Measurements from ENCODE around the gene ERO1A. TPM values are rescaled to one million over a fixed set of nuclear protein-coding genes. Genes with fewer than 3 reads are reported as not detected.

The ERO1A gene
- total and polyA plus RNA-seq, 9 of the 15 experiments (the other 6 are each of a cell fraction or from before 2014, with no cell fraction given), result 11.0 to 46.2 (median 27.6) TPM

DNA sequence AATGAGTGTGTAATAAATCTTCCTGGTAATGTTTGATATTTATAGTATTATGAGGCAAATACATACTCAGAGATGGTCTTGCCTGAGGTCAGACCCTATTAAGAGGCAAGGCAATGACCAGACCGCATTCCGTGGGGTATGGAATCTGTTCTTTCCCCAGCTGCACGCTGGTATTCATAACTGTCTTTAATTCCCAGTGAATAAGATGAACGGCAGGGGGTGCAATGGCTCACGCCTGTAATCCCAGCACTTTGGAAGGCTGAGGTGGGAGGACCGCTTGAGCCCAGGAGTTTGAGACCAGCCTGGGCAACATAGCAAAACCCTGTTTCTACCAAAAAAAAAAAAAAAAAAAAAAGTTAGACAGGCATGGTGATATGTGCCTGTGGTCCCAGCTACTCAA is 44.6 kb downstream of the ERO1A start:
- in situ Hi-C loops (cut with MboI), result no loop called here
- Histone ChIP-seq H3K4me3 (no peak overlapping the region), H3K4me1 (replicated peaks in 1 of 2; ENCODE audit: control insufficient read depth in 2 of 2, insufficient read depth in 2 of 2, low read length in 2 of 2) (no peaks in the 10 kb centered on the region), H3K27me3 (ENCODE audit: control insufficient read depth in 2 of 2, insufficient read depth in 2 of 2, low read length in 2 of 2) (no peaks in the 10 kb centered on the region), H2AFZ (ENCODE audit: low read depth, low read length) (no peak overlapping the region), H3K79me2 (ENCODE audit: control insufficient read depth, insufficient read depth, low read length) (no peaks in the 10 kb centered on the region), H3K4me2 (ENCODE audit: insufficient read depth, low read length) (no peak overlapping the region), H3K36me3 (ENCODE audit: control insufficient read depth, insufficient read depth, low read length) (peaks cover 27% of the 10 kb centered on the region; the same call in 2 of the 3 replicates), H3K9me1 (ENCODE audit: control insufficient read depth, insufficient read depth, low read length) (no peaks in the 10 kb centered on the region), H3K27ac (ENCODE audit: extremely low read depth, low read depth, low read length) (no peak overlapping the region), H3K9me3 (replicated peaks; ENCODE audit: control insufficient read depth, insufficient read depth, low read depth, low read length) (no peaks in the 10 kb centered on the region), H4K20me1 (replicated peaks; ENCODE audit: control insufficient read depth, insufficient read depth, low read length) (no peaks in the 10 kb centered on the region), H3K9ac (ENCODE audit: insufficient read depth in 1 of 2, low read depth in 2 of 2, low read length in 2 of 2) (no peak overlapping the region)
- POLR2A ChIA-PET, result no interaction called here
- BruUV-seq (replicated peaks), result no TSS peak
- DNase-seq (ENCODE audit: extremely low read depth in 1 of 4, low spot score in 3 of 4) (no peak), FAIRE-seq (no peak), ATAC-seq (no peak)
- WGBS (ENCODE audit: insufficient coverage, low coverage, missing lambda C conversion rate), result 64% methylated on average over 4 of the region's 6 CpGs
- CTCF ChIA-PET (ENCODE audit: low intra/inter-chr PET ratio), result no interaction called here
- TF ChIP-seq, protein P1, sequence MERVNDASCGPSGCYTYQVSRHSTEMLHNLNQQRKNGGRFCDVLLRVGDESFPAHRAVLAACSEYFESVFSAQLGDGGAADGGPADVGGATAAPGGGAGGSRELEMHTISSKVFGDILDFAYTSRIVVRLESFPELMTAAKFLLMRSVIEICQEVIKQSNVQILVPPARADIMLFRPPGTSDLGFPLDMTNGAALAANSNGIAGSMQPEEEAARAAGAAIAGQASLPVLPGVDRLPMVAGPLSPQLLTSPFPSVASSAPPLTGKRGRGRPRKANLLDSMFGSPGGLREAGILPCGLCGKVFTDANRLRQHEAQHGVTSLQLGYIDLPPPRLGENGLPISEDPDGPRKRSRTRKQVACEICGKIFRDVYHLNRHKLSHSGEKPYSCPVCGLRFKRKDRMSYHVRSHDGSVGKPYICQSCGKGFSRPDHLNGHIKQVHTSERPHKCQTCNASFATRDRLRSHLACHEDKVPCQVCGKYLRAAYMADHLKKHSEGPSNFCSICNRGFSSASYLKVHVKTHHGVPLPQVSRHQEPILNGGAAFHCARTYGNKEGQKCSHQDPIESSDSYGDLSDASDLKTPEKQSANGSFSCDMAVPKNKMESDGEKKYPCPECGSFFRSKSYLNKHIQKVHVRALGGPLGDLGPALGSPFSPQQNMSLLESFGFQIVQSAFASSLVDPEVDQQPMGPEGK (CRISPR knock-in tag; IDR thresholded peaks at IDR 0.05; ENCODE audit: borderline replicate concordance), result no peak
- TF ChIP-seq ZNF232 (CRISPR knock-in tag; IDR thresholded peaks at IDR 0.05), result no peak
- TF ChIP-seq TGIF2 (CRISPR knock-in tag; IDR thresholded peaks at IDR 0.05), result no peak
- TF ChIP-seq NR1H2 (CRISPR knock-in tag; IDR thresholded peaks at IDR 0.05), result no peak
- TF ChIP-seq, protein P2, sequence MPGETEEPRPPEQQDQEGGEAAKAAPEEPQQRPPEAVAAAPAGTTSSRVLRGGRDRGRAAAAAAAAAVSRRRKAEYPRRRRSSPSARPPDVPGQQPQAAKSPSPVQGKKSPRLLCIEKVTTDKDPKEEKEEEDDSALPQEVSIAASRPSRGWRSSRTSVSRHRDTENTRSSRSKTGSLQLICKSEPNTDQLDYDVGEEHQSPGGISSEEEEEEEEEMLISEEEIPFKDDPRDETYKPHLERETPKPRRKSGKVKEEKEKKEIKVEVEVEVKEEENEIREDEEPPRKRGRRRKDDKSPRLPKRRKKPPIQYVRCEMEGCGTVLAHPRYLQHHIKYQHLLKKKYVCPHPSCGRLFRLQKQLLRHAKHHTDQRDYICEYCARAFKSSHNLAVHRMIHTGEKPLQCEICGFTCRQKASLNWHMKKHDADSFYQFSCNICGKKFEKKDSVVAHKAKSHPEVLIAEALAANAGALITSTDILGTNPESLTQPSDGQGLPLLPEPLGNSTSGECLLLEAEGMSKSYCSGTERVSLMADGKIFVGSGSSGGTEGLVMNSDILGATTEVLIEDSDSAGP (CRISPR knock-in tag; IDR thresholded peaks at IDR 0.05), result no peak
- TF ChIP-seq THRAP3 (IDR thresholded peaks at IDR 0.05; ENCODE audit: borderline replicate concordance), result no peak
- TF ChIP-seq KDM1A (IDR thresholded peaks at IDR 0.05), result no peak
- TF ChIP-seq HMG20B (CRISPR knock-in tag; IDR thresholded peaks at IDR 0.05), result no peak
- no peak for TF ChIP-seq NR2F6 (CRISPR knock-in tag; IDR thresholded peaks at IDR 0.05)
- no peak for TF ChIP-seq ZNF830 (CRISPR knock-in tag; IDR thresholded peaks at IDR 0.05)
- no peak for TF ChIP-seq ZNF584 (CRISPR knock-in tag; IDR thresholded peaks at IDR 0.05; ENCODE audit: low read depth)
- no peak for TF ChIP-seq MYBL2 (IDR thresholded peaks at IDR 0.05; ENCODE audit: low read depth)
- TF ChIP-seq MYBL2 (CRISPR knock-in tag; IDR thresholded peaks at IDR 0.05; ENCODE audit: borderline replicate concordance), result no peak
- no peak for TF ChIP-seq MAZ (CRISPR knock-in tag; conservative IDR thresholded peaks at IDR 0.05 in 1 of 2, IDR thresholded peaks at IDR 0.05 in 1 of 2)
- intact Hi-C loops (cut with micrococcal nuclease), result no loop called here

Measured in K562 (cell line).